HL-60 (cell line): ENCODE data around the gene HHIPL2.

Source experiments
- GABPA ChIP-seq: IDR thresholded peaks from 2 replicates; pipeline ENCODE4 v1.6.1; 2012; ENCODE audit warnings: low read depth
- POLR2AphosphoS5 ChIP-seq: IDR thresholded peaks from 2 replicates; pipeline ENCODE4 v1.6.1; 2012; ENCODE audit warnings: low read depth
- TF ChIP-seq, protein P1 (sequence below): IDR thresholded peaks from one replicate; pipeline ENCODE4 v1.5.1; 2011; ENCODE audit warnings: low read length, control low read depth, inconsistent platforms; ENCODE audit not compliant: insufficient read depth
- TF ChIP-seq, protein P2 (sequence below): IDR thresholded peaks from 2 replicates; pipeline ENCODE4 v1.6.1; 2012; ENCODE audit warnings: low read depth; ENCODE audit not compliant: insufficient replicate concordance

DNA sequence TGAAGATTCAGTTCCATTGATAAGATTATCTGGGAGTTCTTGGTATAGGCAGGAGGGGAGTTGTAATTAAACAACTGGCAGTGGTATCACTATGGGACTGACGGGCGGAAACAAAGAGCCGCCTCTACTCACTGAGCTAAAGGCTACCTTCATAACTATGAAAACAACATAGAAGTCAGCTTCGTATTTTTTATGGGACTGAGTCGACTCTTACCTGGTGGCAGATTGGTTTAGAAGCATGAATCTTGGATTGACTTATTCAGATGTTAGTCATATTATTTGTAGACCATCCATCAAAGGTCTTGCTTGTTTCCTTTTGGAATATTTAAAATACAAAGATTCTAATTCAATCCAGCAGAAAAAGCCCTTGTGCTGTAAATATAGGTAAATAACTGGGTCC, 6.3 kb upstream of the HHIPL2 start:
- TF ChIP-seq POLR2AphosphoS5 (no peak), GABPA (no peak)
- TF ChIP-seq, protein P1, sequence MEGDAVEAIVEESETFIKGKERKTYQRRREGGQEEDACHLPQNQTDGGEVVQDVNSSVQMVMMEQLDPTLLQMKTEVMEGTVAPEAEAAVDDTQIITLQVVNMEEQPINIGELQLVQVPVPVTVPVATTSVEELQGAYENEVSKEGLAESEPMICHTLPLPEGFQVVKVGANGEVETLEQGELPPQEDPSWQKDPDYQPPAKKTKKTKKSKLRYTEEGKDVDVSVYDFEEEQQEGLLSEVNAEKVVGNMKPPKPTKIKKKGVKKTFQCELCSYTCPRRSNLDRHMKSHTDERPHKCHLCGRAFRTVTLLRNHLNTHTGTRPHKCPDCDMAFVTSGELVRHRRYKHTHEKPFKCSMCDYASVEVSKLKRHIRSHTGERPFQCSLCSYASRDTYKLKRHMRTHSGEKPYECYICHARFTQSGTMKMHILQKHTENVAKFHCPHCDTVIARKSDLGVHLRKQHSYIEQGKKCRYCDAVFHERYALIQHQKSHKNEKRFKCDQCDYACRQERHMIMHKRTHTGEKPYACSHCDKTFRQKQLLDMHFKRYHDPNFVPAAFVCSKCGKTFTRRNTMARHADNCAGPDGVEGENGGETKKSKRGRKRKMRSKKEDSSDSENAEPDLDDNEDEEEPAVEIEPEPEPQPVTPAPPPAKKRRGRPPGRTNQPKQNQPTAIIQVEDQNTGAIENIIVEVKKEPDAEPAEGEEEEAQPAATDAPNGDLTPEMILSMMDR: no peak
- TF ChIP-seq, protein P2, sequence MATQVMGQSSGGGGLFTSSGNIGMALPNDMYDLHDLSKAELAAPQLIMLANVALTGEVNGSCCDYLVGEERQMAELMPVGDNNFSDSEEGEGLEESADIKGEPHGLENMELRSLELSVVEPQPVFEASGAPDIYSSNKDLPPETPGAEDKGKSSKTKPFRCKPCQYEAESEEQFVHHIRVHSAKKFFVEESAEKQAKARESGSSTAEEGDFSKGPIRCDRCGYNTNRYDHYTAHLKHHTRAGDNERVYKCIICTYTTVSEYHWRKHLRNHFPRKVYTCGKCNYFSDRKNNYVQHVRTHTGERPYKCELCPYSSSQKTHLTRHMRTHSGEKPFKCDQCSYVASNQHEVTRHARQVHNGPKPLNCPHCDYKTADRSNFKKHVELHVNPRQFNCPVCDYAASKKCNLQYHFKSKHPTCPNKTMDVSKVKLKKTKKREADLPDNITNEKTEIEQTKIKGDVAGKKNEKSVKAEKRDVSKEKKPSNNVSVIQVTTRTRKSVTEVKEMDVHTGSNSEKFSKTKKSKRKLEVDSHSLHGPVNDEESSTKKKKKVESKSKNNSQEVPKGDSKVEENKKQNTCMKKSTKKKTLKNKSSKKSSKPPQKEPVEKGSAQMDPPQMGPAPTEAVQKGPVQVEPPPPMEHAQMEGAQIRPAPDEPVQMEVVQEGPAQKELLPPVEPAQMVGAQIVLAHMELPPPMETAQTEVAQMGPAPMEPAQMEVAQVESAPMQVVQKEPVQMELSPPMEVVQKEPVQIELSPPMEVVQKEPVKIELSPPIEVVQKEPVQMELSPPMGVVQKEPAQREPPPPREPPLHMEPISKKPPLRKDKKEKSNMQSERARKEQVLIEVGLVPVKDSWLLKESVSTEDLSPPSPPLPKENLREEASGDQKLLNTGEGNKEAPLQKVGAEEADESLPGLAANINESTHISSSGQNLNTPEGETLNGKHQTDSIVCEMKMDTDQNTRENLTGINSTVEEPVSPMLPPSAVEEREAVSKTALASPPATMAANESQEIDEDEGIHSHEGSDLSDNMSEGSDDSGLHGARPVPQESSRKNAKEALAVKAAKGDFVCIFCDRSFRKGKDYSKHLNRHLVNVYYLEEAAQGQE: no peak
